ENCODE results near the gene HACD2. TPM values are rescaled to one million over a fixed set of nuclear protein-coding genes. Genes with fewer than 3 reads are reported as not detected.

HACD2 gene
- total RNA-seq, 2 donors from 2014 or later = 26.6 to 34.6 TPM

DNA sequence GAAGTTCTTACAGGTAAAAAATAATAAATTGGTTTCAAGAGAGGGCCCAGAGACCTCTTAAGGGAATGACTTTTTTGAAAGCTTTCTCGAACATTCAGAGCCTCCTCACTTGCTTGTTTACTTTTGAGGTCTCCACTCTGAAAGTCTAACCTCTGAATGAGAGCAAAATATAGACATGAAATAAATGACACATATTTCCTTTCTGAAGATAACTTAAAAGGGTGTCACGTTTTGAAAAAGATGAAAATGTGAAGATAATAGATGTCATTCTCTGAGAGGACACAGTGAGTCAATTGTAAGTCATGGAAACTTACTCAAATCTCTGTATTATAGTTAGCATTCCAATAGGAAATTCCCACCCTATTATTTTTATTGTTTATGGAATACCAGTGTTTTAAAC lies 44.6 kb downstream of the HACD2 start:
- ATAC-seq (no peak), DNase-seq (no peak)
- intact Hi-C loops (cut with DNase I) = no loop called here

DNA sequence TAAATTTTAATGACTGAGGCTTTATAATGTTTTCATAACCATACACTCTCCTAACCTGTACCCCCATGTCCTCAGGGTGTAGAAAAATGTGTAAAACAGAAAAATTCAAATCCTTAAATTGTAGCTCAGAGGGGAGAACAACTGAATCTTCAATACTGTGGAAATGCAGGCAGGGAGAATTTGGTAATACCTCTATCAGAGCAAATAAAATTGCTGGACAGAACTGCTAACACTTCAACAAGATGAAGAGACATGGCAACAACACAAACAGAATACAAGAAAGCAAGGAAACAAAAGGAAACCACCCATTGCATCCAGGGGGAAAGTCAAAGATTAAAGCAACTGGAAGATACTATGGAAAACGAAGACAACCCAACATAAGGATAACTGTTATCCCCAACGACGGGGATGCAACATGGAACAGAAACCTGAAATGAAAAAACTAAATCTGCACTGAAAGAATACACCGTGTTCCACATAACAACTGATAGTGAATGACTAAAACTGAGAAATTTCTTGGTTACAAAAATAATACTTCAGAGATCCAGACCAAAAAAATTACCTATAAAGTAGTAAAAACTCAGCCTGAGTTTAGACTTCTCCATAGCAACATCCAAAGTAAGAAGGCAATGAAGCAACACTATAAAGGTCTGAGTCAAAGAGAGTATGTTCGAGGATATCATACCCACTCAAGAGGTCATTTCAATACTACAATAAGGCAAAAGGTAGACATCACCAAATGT lies 48.5 kb downstream of the HACD2 start:
- DNase-seq (no peak), ATAC-seq (peak in 1 of 2 donors; percentile 61)
- intact Hi-C loops (cut with DNase I) = no loop called here

DNA sequence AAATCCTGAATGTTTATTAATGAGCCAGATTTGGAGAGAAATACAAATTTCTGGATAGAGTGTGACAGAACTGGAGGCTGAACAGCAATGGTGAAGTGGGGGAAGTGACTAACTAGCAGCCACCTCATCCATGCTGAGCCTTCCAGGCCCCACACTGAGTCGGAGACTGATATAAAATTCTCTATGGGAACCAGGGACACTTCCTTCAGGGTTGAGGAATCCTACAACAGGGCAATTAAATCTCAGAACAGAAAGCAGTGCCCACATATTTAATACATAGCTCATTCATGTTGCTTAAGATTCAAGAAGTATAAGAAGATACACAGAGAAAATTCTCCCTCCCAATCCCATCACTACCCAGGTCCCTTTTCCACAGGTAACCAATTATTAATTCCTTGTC lies 49.3 kb downstream of the HACD2 start:
- no peak for DNase-seq
- intact Hi-C loops (cut with DNase I) = no loop called here
- ATAC-seq = peak in 1 of 2 donors; percentile 68

DNA sequence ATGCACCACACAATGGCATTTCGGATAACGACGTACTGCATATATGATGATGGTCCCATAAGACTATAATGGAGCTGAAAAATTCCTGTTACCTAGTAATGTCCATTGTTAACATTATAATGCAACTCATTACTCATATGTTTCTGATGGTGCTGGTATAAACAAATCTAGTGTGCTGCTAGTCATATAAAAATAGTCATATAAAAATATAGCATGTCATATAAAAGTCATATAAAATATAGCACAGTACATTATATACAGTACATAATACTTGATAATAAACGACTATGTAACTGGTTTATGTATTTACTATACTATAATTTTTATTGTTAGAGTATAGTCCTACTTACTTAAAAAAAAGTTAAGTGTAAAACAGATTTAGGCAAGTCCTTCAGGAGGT lies 50.6 kb downstream of the HACD2 start:
- ATAC-seq (no peak), DNase-seq (no peak)
- intact Hi-C loops (cut with DNase I) = no loop called here

DNA sequence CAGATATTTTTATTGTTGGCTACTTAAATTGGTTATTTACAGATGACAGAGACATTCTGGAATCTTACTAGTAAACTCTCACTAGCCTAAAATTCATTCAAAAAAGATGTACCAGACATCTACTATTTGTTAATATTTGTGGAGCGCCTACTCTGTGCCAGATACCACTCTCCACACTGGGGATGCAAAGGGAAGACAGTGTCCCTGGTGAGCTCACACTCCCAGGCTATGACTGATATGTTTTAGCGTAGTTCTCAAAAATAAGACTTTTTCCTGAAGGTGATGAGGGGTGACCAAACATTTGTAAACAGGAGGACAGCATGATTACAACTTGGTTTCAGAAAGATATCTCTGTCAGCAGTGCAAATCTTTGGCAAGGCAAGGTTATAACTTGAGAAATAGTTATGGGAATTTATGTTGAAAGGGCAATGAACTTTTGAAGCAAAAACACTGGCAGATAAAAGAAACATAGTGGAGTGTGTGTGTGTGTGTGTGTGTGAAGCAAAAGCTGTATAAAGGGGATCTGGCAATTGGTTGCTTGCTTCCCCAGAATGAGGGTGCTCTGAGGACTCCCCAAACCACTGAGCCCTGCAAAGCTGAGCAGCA lies 51.2 kb downstream of the HACD2 start:
- DNase-seq = no peak
- peak; percentile 30 to 48 for ATAC-seq
- intact Hi-C loops (cut with DNase I) = no loop called here

DNA sequence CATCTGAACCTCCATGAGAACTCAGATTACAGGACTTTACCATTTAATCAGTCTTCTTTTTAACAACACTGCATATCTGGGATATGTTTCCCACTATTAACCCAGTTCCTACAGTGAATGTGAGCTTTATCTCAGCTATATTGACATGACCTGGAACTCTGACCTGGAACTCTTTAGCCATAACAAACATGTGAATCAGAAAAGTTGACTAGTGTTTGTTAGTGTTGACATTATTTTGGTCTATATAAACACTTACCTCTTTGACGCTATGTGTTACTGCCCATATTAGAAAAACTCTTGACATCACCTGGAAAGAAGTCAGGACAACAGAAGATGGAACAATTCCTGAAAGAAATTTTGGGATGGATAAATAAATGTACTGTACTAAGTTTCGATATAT lies 56.7 kb downstream of the HACD2 start:
- intact Hi-C loops (cut with DNase I) = no loop called here
- ATAC-seq = no peak
- DNase-seq = no peak

DNA sequence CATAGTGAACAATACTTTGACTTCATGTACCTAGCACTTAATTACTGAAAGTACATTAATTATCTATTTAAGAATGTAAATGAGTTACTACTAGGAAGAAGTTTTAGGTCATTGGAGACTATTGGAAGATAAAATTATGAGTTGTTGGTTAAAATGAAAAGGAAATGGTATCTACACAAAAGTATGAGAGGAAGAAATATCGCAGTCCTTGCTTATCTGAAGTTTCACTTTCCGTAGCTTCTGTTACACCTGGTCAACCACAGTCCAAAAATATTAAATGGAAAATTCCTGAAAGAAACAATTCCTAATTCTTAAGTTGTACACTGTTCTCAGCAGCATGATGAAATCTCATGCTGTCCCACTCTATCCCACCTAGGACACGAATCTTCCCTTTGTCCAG lies 57.8 kb downstream of the HACD2 start:
- DNase-seq (no peak), ATAC-seq (no peak)
- intact Hi-C loops (cut with DNase I) = no loop called here

DNA sequence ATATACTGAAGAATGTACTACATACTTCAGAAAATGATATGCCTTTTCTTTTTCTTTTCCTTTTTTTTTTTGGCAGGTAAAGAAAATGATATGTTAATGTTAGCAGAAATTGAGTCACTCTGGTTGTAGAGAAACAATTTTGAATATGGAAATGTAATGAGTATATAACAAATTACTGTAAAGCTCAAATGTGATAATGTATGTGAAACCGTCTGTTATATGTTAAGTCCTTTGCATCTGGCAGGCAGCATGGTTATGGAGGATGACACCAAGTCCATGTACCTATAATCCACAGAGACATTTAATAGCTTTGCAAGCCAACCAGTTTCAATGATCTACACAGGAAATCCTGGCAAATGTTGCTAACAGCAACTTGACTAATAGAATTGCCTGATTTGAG lies 58.4 kb downstream of the HACD2 start:
- intact Hi-C loops (cut with DNase I) = no loop called here
- ATAC-seq (no peak), DNase-seq (no peak)

DNA sequence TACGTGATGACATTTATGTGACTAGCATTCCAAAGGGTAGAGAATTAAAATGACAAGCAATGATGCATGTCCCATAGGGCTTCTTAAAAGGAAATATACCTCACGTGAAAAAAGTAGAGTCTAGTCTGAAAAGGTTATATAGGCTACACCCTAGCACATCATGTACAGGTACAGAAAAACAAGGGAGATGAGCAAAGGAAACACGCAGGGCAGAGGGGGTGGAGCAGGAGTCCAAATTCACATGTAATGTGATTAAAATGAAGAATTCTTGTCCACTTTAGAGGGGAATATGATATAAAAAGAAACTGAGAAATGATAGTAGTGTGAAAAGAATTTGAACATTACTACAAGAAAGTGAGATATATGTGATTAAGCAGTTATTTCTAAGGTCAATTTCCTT lies 59.4 kb downstream of the HACD2 start:
- DNase-seq (no peak), ATAC-seq (no peak)
- intact Hi-C loops (cut with DNase I) = no loop called here

DNA sequence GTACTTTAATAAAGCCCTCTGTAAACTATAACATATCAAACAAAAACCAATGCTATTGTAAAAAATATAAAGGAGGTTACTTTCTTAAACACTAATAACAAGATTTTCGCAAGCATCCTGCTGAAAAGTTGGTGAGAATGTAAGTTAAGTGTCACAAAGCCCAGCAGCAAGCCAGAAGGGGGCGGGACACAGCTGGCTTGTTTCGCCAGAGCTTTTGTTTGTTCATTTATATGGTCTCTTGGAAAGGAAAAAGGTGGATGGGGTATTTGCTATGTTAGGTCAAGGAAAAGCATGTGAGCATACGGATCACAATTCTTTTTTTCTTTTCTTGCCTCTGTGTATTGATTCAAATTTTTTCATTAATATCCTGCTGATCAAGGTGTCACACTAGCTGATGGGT lies 59.9 kb downstream of the HACD2 start:
- intact Hi-C loops (cut with DNase I) = no loop called here
- ATAC-seq (no peak), DNase-seq (no peak)

DNA sequence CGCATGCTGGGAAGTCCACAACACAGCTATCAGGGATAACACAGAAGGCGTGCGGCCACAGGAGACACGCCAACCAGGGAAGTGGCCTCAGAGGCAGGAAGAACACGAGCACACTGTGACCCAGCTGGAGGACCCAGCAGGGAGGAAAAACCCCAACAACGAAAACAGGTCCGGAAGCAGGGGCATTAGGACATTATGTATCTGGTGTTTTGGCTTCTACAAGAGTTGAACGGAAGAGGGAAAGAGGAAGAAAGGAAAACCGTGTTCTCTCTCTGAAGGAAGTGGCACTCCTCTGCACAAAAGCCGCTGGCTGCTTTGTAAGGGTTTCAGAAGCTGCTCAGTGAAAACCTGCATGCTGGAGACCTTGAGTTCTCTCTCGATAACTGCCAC lies 61.8 kb downstream of the HACD2 start:
- ATAC-seq = peak; percentile 58 to 79
- intact Hi-C loops (cut with DNase I) = no loop called here
- DNase-seq = peak; percentile 39

DNA sequence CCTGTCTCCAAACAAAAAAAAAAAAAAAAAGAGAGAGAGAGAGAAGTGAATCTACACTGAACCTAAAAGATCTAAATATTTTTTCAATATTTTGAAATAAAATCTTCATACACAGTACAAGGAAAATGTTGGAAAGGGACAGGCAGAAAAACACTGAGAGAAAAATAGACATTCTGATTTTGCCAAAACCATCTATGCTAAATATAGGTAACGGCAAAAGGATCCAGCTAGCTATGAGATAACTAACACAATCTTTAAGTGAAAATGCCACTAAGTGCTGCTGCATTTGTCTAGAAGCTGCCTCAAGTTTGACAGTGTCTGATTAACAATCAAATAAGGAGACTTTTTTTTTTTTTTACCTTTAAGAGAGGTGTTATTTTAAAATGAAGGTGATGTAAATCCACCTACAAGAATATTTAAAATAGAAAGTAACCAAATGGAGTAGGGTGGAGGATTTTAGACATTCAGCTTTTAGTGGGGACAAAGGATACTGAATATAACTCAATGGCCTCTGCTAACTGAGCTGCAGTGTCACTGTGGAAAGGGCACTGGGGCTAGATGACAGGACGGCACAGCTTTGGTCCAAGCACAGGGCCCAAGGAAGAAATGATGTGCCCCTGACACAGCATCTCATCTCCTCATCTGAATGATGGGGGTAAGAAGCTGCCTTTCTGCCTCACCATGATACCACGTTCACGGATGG lies 62.4 kb downstream of the HACD2 start:
- intact Hi-C loops (cut with DNase I) = no loop called here
- DNase-seq (no peak), ATAC-seq (peak in 1 of 2 donors; percentile 6)

DNA sequence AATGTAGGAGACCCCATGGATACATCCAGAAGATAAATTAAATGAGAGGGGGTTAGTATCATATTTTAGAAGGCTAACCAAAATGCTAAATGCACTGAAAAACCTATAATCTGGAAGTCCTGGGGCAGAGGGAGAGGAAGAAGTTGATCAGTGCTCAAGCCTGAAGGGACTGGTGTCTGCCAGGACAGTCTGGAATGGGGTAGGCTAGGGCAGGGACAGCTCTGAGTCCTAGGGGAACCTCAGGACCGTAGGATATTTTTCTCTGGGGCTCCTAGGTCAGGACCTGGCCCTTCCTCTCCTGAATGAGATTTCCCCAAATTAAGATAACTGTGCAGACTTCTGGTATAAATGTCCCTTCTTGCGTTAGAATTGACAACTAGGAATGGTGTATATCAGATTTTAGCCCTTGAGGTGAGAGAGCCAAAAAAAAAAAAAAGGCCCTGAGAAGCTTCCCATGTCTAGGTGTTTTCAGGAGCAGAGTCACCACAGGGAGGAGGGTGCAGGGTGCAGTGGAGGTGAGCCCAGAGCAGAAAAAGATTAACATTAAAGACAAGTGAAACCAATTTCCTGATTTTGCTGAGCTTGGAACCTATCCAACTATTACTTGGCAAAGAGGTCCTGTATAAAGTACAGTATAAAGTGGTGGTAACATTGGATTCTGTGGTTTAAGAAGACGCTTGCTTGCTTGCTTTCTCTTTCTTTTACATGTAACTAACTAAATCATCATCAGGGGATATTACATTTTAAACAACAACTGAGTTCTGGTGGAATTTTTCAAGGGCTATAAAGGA lies 63.5 kb downstream of the HACD2 start:
- DNase-seq = no peak
- peak; percentile 33 to 54 for ATAC-seq
- intact Hi-C loops (cut with DNase I) = no loop called here

DNA sequence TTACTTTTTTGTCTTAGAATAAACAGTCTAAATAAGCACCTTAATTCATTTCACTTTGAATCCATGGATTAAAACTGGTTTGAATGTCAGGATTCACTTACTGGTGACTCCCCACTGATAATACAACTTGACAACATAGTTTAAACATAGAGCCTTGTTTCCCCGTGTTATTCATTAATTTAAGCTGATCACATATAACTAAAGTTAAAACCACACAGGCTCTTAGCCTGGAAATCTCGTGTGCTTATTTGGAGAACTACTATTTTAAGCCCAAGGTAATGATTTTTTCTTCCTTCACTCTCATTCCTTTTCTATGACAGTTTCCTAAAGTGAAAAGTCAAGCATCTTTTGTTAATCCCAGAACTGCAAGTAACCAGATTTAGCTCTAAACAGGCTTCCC lies 64.2 kb downstream of the HACD2 start:
- intact Hi-C loops (cut with DNase I) = no loop called here
- no peak for DNase-seq
- no peak for ATAC-seq

DNA sequence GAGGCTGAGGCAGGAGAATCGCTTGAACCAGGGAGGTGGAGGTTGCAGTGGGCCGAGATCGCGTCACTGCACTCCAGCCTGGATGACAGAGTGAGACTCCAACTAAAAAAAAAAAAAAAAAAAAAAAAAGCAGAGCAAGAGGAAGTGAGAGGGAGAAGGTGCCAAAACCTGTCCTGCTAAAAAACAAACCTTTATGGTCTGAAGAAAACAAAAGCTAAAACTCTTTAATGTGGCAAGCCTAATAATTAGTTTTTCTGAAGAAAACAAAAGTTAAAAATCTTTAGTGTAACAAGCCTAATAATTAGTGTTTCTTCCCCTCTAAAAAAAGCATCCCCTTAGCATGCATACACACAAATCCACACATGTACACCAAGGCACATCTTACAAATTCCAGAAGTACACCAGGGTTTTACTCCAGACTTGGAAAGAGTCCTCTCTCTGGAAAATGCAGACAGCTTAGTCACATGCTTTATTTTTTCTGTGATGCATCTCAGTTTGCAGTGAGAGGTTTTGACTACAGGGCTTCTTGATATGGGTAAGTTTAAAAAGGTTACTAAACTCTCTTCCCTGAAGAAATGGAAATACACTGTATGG lies 65.9 kb downstream of the HACD2 start:
- no peak for ATAC-seq
- intact Hi-C loops (cut with DNase I) = no loop called here
- DNase-seq = no peak

DNA sequence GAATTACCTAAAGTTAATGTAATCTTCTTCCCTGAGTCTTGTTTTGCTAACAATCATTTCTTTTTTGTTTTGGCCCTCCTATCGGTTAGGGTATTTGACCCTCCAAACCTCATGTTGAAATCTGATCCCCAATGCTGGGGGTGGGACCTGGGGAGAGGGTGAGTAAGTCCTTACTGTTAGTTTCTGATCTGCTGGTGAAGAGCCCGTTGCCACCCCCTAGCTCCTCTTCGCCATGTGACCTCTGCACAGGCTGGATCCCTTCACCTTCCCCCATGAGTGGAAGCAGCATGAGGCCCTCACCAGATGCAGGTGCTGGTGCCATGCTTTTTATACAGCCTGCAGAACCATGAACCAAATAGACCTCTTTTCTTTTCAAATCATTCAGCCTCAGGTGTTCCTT lies 73.1 kb downstream of the HACD2 start:
- DNase-seq (no peak), ATAC-seq (no peak)
- intact Hi-C loops (cut with DNase I) = no loop called here

DNA sequence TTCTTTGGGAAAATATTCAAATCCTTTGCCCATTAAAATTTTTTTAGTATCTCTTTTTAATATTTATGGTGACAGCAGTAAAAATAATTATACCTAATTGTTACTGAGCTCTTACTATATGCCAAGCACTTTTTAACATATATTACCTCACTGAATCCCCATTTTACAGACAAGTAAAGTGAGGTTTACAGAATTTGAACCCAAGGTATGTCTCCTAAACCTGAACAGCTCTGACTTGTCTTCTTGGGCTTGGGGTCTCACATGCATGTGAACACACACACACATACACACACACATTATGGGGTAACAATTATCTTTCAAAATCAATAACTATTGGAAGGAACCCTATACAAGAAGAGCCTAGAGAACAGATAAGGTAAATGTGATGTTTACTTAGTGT lies 73.8 kb downstream of the HACD2 start:
- intact Hi-C loops (cut with DNase I) = no loop called here
- no peak for ATAC-seq
- DNase-seq = no peak

DNA sequence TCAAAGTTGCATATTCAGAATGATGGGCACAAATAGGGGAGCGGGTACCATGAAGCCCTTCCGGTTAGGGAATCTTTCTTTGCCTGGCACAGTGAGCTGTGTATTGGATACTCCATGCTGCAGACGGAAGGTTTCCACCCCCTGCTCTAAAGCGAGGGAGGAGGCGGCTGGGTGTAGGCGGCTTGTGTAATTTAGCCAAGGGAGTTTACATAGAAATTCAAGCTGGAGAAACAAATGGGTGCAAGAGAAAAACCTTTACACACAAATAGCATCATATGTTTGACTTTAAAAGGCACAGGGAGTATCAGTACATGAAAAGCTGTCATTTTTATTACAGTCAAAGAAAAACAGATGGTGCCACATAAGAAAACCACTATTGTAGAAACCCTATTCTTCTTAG lies 76.7 kb downstream of the HACD2 start:
- ATAC-seq = no peak
- DNase-seq = no peak
- intact Hi-C loops (cut with DNase I) = no loop called here

DNA sequence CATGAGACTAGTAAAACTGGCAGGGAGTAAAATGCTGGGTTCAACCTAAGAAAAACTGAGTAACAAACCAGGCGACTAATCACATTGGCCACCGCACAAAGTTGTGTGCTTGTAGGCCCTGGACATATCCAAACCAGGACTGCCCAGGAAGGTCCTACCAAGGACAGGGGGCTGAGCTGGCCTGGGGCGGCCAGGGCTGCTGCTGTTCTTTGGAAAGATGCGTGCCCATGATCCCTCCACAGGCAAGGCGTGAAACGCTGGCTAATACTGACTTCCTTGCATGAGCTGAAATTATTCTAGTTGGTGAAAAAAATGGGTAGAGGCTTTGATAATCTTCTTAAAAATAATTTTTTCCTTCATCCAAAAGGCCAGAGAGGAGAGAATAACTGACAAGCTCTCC lies 79.0 kb downstream of the HACD2 start:
- ATAC-seq (no peak), DNase-seq (no peak)
- intact Hi-C loops (cut with DNase I) = no loop called here

DNA sequence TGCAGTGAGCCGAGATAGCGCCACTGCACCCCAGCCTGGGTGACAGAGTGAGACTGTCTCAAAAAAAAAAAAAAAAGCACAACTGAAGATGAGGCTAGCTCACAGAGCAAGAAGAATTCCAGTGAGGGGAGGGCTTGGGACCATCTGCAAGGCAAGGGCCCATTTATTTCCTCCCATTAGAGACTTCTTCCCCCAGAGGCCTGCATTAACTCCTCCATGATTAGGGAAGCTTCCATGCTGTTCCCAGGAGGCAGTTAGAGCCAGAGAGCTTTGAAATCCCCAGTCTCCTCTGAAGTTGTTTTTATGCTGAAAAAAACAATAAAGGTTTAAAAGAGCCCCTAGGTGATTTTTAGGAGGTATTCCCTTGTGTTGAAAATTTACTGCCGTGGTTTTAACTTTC lies 81.7 kb downstream of the HACD2 start:
- DNase-seq = no peak
- intact Hi-C loops (cut with DNase I) = no loop called here
- no peak for ATAC-seq
